PFSK-1 (cell line): ENCODE measurements around the gene CNTN5.

ENCODE experiments used
- FOXP2 ChIP-seq: optimal IDR thresholded peaks from 2 replicates; pipeline ENCODE3; 2011; ENCODE audit warnings: borderline replicate concordance, control low read depth, inconsistent platforms; ENCODE audit not compliant: insufficient read depth; ENCODE audit errors: extremely low read length, extremely low read depth
- POLR2AphosphoS5 ChIP-seq: IDR thresholded peaks from 2 replicates; pipeline ENCODE4 v1.6.1; 2012; ENCODE audit warnings: low read depth, mild to moderate bottlenecking, control low read depth, low read length, moderate library complexity
- REST ChIP-seq, 2 experiments: IDR thresholded peaks; 2 replicates each; pipeline versions ENCODE4 v1.6.1 to v1.8.0; 2011 to 2012; ENCODE audit warnings: low read depth in 2 of 2, low read length in 2 of 2, control low read depth in 1 of 2, inconsistent platforms in 1 of 2, mild to moderate bottlenecking in 1 of 2, moderate library complexity in 1 of 2; ENCODE audit not compliant: insufficient read depth in 1 of 2
- SIN3A ChIP-seq: IDR thresholded peaks from 2 replicates; pipeline ENCODE4 v1.6.1; 2012; ENCODE audit warnings: mild to moderate bottlenecking, low read length, moderate library complexity, borderline replicate concordance; ENCODE audit not compliant: insufficient read depth
- TAF1 ChIP-seq: IDR thresholded peaks from 2 replicates; pipeline ENCODE4 v1.6.1; 2012; ENCODE audit warnings: low read length, control low read depth, borderline replicate concordance; ENCODE audit not compliant: insufficient read depth

Gene CNTN5

GRCh38 chr11:99037057-99037456, 16.3 kb downstream of the CNTN5 start:
- TF ChIP-seq SIN3A (no peak), POLR2AphosphoS5 (no peak), FOXP2 (no peak), TAF1 (no peak), REST (IDR thresholded peaks at IDR 0.05; ENCODE audit: insufficient read depth in 1 of 2, low read depth in 2 of 2, low read length in 2 of 2) (no peak)

GRCh38 chr11:99063331-99063730, 42.6 kb downstream of the CNTN5 start:
- TF ChIP-seq REST (IDR thresholded peaks at IDR 0.05; ENCODE audit: insufficient read depth in 1 of 2, low read depth in 2 of 2, low read length in 2 of 2), result no peak
- TF ChIP-seq POLR2AphosphoS5, result no peak
- no peak for TF ChIP-seq SIN3A
- no peak for TF ChIP-seq FOXP2
- no peak for TF ChIP-seq TAF1

- no peak for TF ChIP-seq SIN3A
- no peak for TF ChIP-seq POLR2AphosphoS5
- no peak for TF ChIP-seq TAF1
- TF ChIP-seq REST (IDR thresholded peaks at IDR 0.05; ENCODE audit: insufficient read depth in 1 of 2, low read depth in 2 of 2, low read length in 2 of 2), result no peak
- TF ChIP-seq FOXP2, result no peak
Observed at GRCh38 chr11:99065121-99065520, 44.4 kb downstream of the CNTN5 start.

GRCh38 chr11:99066618-99067317, 46.0 kb downstream of the CNTN5 start:
- no peak for TF ChIP-seq POLR2AphosphoS5
- no peak for TF ChIP-seq SIN3A
- no peak for TF ChIP-seq REST (IDR thresholded peaks at IDR 0.05; ENCODE audit: insufficient read depth in 1 of 2, low read depth in 2 of 2, low read length in 2 of 2)
- no peak for TF ChIP-seq TAF1
- no peak for TF ChIP-seq FOXP2
